Naive thymus-derived CD4-positive, alpha-beta T cell (primary cell): ENCODE measurements around the gene INPP5A. TPM values are rescaled to one million over a fixed set of nuclear protein-coding genes. Genes with fewer than 3 reads are reported as not detected.
"Not testable (repeated sequence)": the region's sequence is repeated elsewhere in the genome, so short reads cannot be mapped to it uniquely, and the experiment has no call there.

ENCODE experiments used
- ATAC-seq: fragments of 150-1000 bp; cut with Tn5 transposase; 2 replicates; pipeline ENCODE4 v1.10.0; 2021; ENCODE audit warnings: mild to moderate bottlenecking, moderate library complexity
- CTCF ChIA-PET: fragments of 350-600 bp; sonication (Branson Sonifier 250); formaldehyde crosslinking; loops from one replicate; lab custom pipeline; 2021; ENCODE audit warnings: antibody characterized with exemption; lab: Charles Lee
- POLR2A ChIA-PET: fragments of 350-600 bp; sonication (Branson Sonifier 250); formaldehyde crosslinking; loops from one replicate; lab custom pipeline; 2021; ENCODE audit warnings: antibody characterized with exemption, inconsistent platforms; lab: Charles Lee
- DNase-seq, 9 donors: peaks; one replicate each; pipeline versions ENCODE4 v3.0.0 to v3.0.0-alpha.2; 2020 to 2022; ENCODE audit warnings: mixed read lengths in 1 of 9
- H3K27ac ChIP-seq: one replicate; pipeline ENCODE4 v1.7.0; 2013; ENCODE audit warnings: mild to moderate bottlenecking, low read depth, low read length, moderate library complexity
- H3K27me3 ChIP-seq, 2 donors: one replicate each; pipeline ENCODE4 v1.7.0; 2013; ENCODE audit warnings: low read length in 2 of 2, mild to moderate bottlenecking in 2 of 2, moderate library complexity in 2 of 2; ENCODE audit not compliant: control insufficient read depth in 2 of 2, insufficient read depth in 2 of 2
- H3K36me3 ChIP-seq, 3 experiments: 1 replicate in 2 of 3; 2 replicates in 1 of 3; pipeline ENCODE4 v1.7.0; 2013; ENCODE audit warnings: low read length in 3 of 3, mild to moderate bottlenecking in 3 of 3, moderate library complexity in 1 of 3; ENCODE audit not compliant: insufficient read depth in 3 of 3, control insufficient read depth in 2 of 3
- H3K4me1 ChIP-seq, 2 donors: one replicate each; pipeline ENCODE4 v1.7.0; 2013; ENCODE audit warnings: low read length in 2 of 2, mild to moderate bottlenecking in 2 of 2, moderate library complexity in 1 of 2; ENCODE audit not compliant: control insufficient read depth in 2 of 2, insufficient read depth in 2 of 2
- H3K4me3 ChIP-seq: 2 replicates; pipeline ENCODE4 v1.7.0; 2013; ENCODE audit warnings: mild to moderate bottlenecking, low read length
- H3K9me3 ChIP-seq, 3 experiments: 1 replicate in 2 of 3; 2 replicates in 1 of 3; pipeline ENCODE4 v1.7.0; 2013; ENCODE audit warnings: low read length in 3 of 3; ENCODE audit not compliant: control insufficient read depth in 2 of 3
- H3K27ac Mint-ChIP-seq, 9 donors: one replicate each; pipeline ENCODE4 v1.8.0; 2020 to 2022; ENCODE audit warnings: mixed read lengths in 9 of 9, mild to moderate bottlenecking in 8 of 9, moderate library complexity in 5 of 9, inconsistent platforms in 2 of 9
- H3K27me3 Mint-ChIP-seq, 5 donors: one replicate each; pipeline ENCODE4 v1.8.0; 2021 to 2022; ENCODE audit warnings: mixed read lengths in 5 of 5, mild to moderate bottlenecking in 1 of 5
- H3K36me3 Mint-ChIP-seq, 5 donors: one replicate each; pipeline ENCODE4 v1.8.0; 2020 to 2022; ENCODE audit warnings: mixed read lengths in 5 of 5, mild to moderate bottlenecking in 3 of 5, inconsistent platforms in 1 of 5
- H3K4me1 Mint-ChIP-seq, 7 donors: one replicate each; pipeline ENCODE4 v1.8.0; 2020 to 2022; ENCODE audit warnings: mixed read lengths in 7 of 7, mild to moderate bottlenecking in 3 of 7, inconsistent platforms in 1 of 7
- H3K4me3 Mint-ChIP-seq, 10 donors: one replicate each; pipeline ENCODE4 v1.8.0; 2020 to 2022; ENCODE audit warnings: mild to moderate bottlenecking in 10 of 10, mixed read lengths in 10 of 10, moderate library complexity in 6 of 10, inconsistent platforms in 2 of 10
- H3K9me3 Mint-ChIP-seq, 11 donors: one replicate each; pipeline ENCODE4 v1.8.0; 2020 to 2022; ENCODE audit warnings: mixed read lengths in 11 of 11, mild to moderate bottlenecking in 4 of 11, inconsistent platforms in 1 of 11, moderate library complexity in 1 of 11
- intact Hi-C, 2 donors: fragments of 100-400 bp; cut with micrococcal nuclease; formaldehyde crosslinking; loops; one replicate each; pipeline ENCODE4 v1.15.1; 2023
- polyA plus RNA-seq, 2 donors: library from polyadenylated mRNA; unstranded; fragments of 300-500 nt; fragmentation: Illumina TruSeq; gene quantifications; one replicate each; pipeline ENCODE4 v1.2.3, GENCODE V29; 2021
- total RNA-seq, 6 experiments: library from RNA in 5 of 6; stranded (reverse) in 5 of 6; gene quantifications; 1 replicate in 5 of 6; 2 replicates in 1 of 6; pipeline ENCODE4 v1.2.3 and lab custom pipeline; 2021 to 2026

Gene INPP5A
- total and polyA plus RNA-seq, 7 experiments from 2014 or later = 0.97 to 30.7 (median 25.0) TPM

GRCh38 chr10:132766291-132766690 is 228.7 kb downstream of the INPP5A start:
- Histone ChIP-seq H3K9me3 (no peaks in the 10 kb centered on the region), H3K27me3 (no peaks in the 10 kb centered on the region), H3K36me3 (peaks cover 0 to 42% (median 2%) of the 10 kb centered on the region in 3 experiments), H3K4me3 (no peak overlapping the region), H3K27ac (no peak overlapping the region), H3K4me1 (no peaks in the 10 kb centered on the region)
- ChIA-PET CTCF (no interaction called here), POLR2A (no interaction called here)
- Mint-ChIP-seq H3K4me1 (peaks cover 5 to 23% (median 13%) of the 10 kb centered on the region in 7 donors), H3K36me3 (peaks cover 5 to 47% (median 26%) of the 10 kb centered on the region in 5 donors), H3K27me3 (no peaks in the 10 kb centered on the region), H3K4me3 (peak overlapping the region in 1 of 10 donors; percentile 16), H3K9me3 (peaks cover 0 to 5% (median 0%) of the 10 kb centered on the region in 11 donors), H3K27ac (peak overlapping the region in 1 of 9 donors; percentile 0)
- DNase-seq (no peak), ATAC-seq (no peak)
- intact Hi-C loops = no loop called here

- Mint-ChIP-seq H3K9me3 (peaks cover 0 to 5% (median 0%) of the 10 kb centered on the region in 11 donors), H3K27ac (peak overlapping the region in 2 of 9 donors; percentile 16 to 62), H3K4me3 (no peak overlapping the region), H3K27me3 (no peaks in the 10 kb centered on the region), H3K4me1 (peaks cover 0 to 9% (median 0%) of the 10 kb centered on the region in 7 donors), H3K36me3 (peaks cover 5 to 56% (median 30%) of the 10 kb centered on the region in 5 donors)
- H3K9me3 ChIP-seq = no peaks in the 10 kb centered on the region
- DNase-seq (no peak), ATAC-seq (no peak)
- peaks cover 0 to 44% (median 2%) of the 10 kb centered on the region in 3 experiments for H3K36me3 ChIP-seq
- no peaks in the 10 kb centered on the region for H3K27me3 ChIP-seq
- no peak overlapping the region for H3K4me3 ChIP-seq
- intact Hi-C loops = no loop called here
- POLR2A ChIA-PET = no interaction called here
- H3K27ac ChIP-seq = no peak overlapping the region
- CTCF ChIA-PET = no interaction called here
- no peaks in the 10 kb centered on the region for H3K4me1 ChIP-seq
Measured at GRCh38 chr10:132768346-132769248, 231.0 kb downstream of the INPP5A start.

- Histone ChIP-seq H3K4me3 (no peak overlapping the region), H3K4me1 (no peaks in the 10 kb centered on the region), H3K36me3 (peaks cover 0 to 53% (median 2%) of the 10 kb centered on the region in 3 experiments), H3K9me3 (no peaks in the 10 kb centered on the region), H3K27me3 (no peaks in the 10 kb centered on the region), H3K27ac (no peak overlapping the region)
- H3K36me3 Mint-ChIP-seq = peaks cover 5 to 55% (median 26%) of the 10 kb centered on the region in 5 donors
- H3K27ac Mint-ChIP-seq = no peak overlapping the region
- DNase-seq (no peak), ATAC-seq (no peak)
- H3K4me3 Mint-ChIP-seq = no peak overlapping the region
- intact Hi-C loops = no loop called here
- ChIA-PET POLR2A (no interaction called here), CTCF (no interaction called here)
- peaks cover 0 to 5% (median 0%) of the 10 kb centered on the region in 11 donors for H3K9me3 Mint-ChIP-seq
- no peaks in the 10 kb centered on the region for H3K27me3 Mint-ChIP-seq
- H3K4me1 Mint-ChIP-seq = peaks cover 0 to 5% (median 0%) of the 10 kb centered on the region in 7 donors
Measured at GRCh38 chr10:132770061-132771021, 232.8 kb downstream of the INPP5A start.

- peaks cover 0 to 56% (median 20%) of the 10 kb centered on the region in 5 donors for H3K36me3 Mint-ChIP-seq
- POLR2A ChIA-PET, H3K4me1 ChIP-seq, H3K4me3 ChIP-seq, intact Hi-C loops, H3K27ac Mint-ChIP-seq, H3K27me3 ChIP-seq, DNase-seq, H3K9me3 Mint-ChIP-seq, H3K9me3 ChIP-seq, ATAC-seq, H3K4me3 Mint-ChIP-seq, H3K4me1 Mint-ChIP-seq, H3K27me3 Mint-ChIP-seq, H3K27ac ChIP-seq, CTCF ChIA-PET: not testable (repeated sequence)
- H3K36me3 ChIP-seq = peaks cover 0 to 67% (median 2%) of the 10 kb centered on the region in 3 experiments
Measured at GRCh38 chr10:132772816-132773215, 235.2 kb downstream of the INPP5A start.

- Mint-ChIP-seq H3K9me3 (no peaks in the 10 kb centered on the region), H3K4me1 (no peaks in the 10 kb centered on the region), H3K27ac (no peak overlapping the region), H3K27me3 (no peaks in the 10 kb centered on the region), H3K4me3 (no peak overlapping the region), H3K36me3 (peaks cover 0 to 54% (median 13%) of the 10 kb centered on the region in 5 donors)
- intact Hi-C loops = no loop called here
- Histone ChIP-seq H3K27me3 (no peaks in the 10 kb centered on the region), H3K27ac (no peak overlapping the region), H3K9me3 (no peaks in the 10 kb centered on the region), H3K36me3 (peaks cover 0 to 61% (median 2%) of the 10 kb centered on the region in 3 experiments), H3K4me1 (no peaks in the 10 kb centered on the region), H3K4me3 (no peak overlapping the region)
- POLR2A ChIA-PET = no interaction called here
- no peak for ATAC-seq
- no peak for DNase-seq
- CTCF ChIA-PET = no interaction called here
Measured at GRCh38 chr10:132774181-132774901, 236.8 kb downstream of the INPP5A start.
